ENCODE data around the gene OR5AN1.

DNA sequence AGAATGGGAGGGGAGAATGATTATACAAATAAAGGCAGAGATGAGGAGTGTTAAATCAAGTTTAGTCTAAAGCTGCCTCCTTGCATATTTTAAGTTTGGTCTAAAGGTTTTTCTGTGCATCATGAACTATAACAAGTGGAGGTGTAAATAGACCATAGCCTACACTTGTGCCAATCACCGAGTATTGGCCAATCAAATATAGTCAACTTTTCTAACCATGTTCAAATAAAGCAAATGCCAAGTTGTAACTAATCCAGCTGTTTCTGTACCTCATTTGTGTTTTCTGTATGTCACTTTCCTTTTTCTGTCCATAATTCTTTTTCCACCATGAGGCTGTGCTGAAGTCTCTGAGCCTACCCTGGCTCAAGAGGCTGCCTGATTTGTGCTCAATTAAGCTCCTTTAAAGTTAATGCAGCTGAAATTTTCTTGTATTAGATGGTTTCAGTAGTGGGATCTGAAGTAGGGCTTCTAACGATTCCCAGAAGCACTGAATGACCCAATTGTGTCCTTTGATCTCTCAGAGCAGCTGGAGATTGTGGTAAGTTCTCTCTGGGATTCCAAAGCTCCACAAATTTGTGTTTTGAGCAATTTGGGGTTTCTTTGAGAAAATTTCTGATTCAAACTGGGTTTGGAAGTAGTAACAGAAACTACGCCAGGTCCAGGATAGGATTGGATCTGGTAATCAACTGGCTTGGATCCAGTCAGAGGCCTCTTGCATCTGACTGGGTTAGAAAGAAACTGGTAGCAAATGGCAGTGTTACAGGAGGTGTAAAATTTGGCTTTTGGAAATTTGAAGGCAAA, 42.0 kb downstream of the OR5AN1 start:
- no peak for TF ChIP-seq POLR2A (IDR thresholded peaks at IDR 0.05)
- TF ChIP-seq, protein P1, sequence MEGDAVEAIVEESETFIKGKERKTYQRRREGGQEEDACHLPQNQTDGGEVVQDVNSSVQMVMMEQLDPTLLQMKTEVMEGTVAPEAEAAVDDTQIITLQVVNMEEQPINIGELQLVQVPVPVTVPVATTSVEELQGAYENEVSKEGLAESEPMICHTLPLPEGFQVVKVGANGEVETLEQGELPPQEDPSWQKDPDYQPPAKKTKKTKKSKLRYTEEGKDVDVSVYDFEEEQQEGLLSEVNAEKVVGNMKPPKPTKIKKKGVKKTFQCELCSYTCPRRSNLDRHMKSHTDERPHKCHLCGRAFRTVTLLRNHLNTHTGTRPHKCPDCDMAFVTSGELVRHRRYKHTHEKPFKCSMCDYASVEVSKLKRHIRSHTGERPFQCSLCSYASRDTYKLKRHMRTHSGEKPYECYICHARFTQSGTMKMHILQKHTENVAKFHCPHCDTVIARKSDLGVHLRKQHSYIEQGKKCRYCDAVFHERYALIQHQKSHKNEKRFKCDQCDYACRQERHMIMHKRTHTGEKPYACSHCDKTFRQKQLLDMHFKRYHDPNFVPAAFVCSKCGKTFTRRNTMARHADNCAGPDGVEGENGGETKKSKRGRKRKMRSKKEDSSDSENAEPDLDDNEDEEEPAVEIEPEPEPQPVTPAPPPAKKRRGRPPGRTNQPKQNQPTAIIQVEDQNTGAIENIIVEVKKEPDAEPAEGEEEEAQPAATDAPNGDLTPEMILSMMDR (IDR thresholded peaks at IDR 0.05): no peak
